Stomach (tissue), 4 donors: ENCODE results near the gene CLCA1.

Experiments used
- CTCF ChIP-seq, 7 experiments: fragments of 450-650 bp in 4 of 7; fragments of 200-600 bp in 3 of 7; sonication (generic) in 3 of 7; IDR thresholded peaks; one replicate each; pipeline ENCODE4 v1.5.1; 2016 to 2019; ENCODE audit warnings: antibody characterized with exemption in 7 of 7, control low read depth in 2 of 7, mild to moderate bottlenecking in 1 of 7
- EP300 ChIP-seq: sonication (generic); formaldehyde crosslinking; IDR thresholded peaks from one replicate; pipeline ENCODE4 v1.6.1; 2017; ENCODE audit warnings: antibody characterized with exemption
- POLR2A ChIP-seq, 4 donors: fragments of 450-650 bp; IDR thresholded peaks; one replicate each; pipeline ENCODE4 v1.6.1; 2016; ENCODE audit warnings: antibody characterized with exemption in 4 of 4, control low read depth in 2 of 4, mild to moderate bottlenecking in 1 of 4, moderate library complexity in 1 of 4
- POLR2AphosphoS5 ChIP-seq, 3 donors: sonication (generic); formaldehyde crosslinking; IDR thresholded peaks; one replicate each; pipeline ENCODE4 v1.6.1; 2016; ENCODE audit warnings: antibody characterized with exemption in 3 of 3

GRCh38 chr1:86515597-86515996, 46.9 kb downstream of the CLCA1 start:
- TF ChIP-seq POLR2AphosphoS5 (IDR thresholded peaks at IDR 0.05) = no peak
- no peak for TF ChIP-seq CTCF (IDR thresholded peaks at IDR 0.05)
- TF ChIP-seq POLR2A (IDR thresholded peaks at IDR 0.05) = no peak
- no peak for TF ChIP-seq EP300
